SK-N-SH (cell line): ENCODE data around the gene RNF217.

Experiments
- EP300 ChIP-seq, 2 experiments: IDR thresholded peaks; 2 replicates each; pipeline versions ENCODE4 v1.4.0 to v1.6.1; 2012; ENCODE audit warnings: borderline replicate concordance in 1 of 2, low read depth in 1 of 2, low read length in 1 of 2
- MXI1 ChIP-seq: IDR thresholded peaks from 2 replicates; pipeline ENCODE4 v1.6.1; 2012; ENCODE audit warnings: mild to moderate bottlenecking, low read depth, low read length, improper control_type of control experiment
- POLR2AphosphoS5 ChIP-seq: IDR thresholded peaks from 2 replicates; pipeline ENCODE4 v1.6.1; 2012; ENCODE audit warnings: low read depth, low read length
- RFX5 ChIP-seq: IDR thresholded peaks from 2 replicates; pipeline ENCODE4 v1.6.1; 2012; ENCODE audit warnings: mild to moderate bottlenecking, improper control_type of control experiment, low read length
- TF ChIP-seq, protein P1 (sequence below): fragments of 200-600 bp; sonication (generic); IDR thresholded peaks from 2 replicates; pipeline ENCODE4 v1.6.1; 2017; ENCODE audit warnings: antibody characterized with exemption, mild to moderate bottlenecking, moderate library complexity

DNA sequence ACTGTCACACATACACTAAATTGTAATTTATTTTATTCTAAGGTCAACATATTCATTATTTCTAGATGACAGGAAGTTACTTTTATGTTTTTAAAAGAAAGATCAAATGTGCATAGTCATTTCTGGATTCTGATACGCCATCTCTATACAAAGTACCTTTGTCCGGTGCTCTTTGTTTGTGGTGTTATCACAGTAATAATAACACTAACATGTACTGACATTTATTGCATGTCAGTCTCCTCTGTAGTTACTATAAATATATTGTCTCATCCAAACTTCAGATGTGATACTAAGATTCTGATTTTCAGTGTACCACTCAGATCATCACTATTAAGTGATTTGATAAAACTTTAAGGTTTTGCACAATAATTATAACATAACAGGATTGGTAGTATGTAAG is 101.1 kb downstream of the RNF217 start:
- TF ChIP-seq, protein P1, sequence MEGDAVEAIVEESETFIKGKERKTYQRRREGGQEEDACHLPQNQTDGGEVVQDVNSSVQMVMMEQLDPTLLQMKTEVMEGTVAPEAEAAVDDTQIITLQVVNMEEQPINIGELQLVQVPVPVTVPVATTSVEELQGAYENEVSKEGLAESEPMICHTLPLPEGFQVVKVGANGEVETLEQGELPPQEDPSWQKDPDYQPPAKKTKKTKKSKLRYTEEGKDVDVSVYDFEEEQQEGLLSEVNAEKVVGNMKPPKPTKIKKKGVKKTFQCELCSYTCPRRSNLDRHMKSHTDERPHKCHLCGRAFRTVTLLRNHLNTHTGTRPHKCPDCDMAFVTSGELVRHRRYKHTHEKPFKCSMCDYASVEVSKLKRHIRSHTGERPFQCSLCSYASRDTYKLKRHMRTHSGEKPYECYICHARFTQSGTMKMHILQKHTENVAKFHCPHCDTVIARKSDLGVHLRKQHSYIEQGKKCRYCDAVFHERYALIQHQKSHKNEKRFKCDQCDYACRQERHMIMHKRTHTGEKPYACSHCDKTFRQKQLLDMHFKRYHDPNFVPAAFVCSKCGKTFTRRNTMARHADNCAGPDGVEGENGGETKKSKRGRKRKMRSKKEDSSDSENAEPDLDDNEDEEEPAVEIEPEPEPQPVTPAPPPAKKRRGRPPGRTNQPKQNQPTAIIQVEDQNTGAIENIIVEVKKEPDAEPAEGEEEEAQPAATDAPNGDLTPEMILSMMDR: no peak
- TF ChIP-seq EP300 (IDR thresholded peaks at IDR 0.05; ENCODE audit: borderline replicate concordance in 1 of 2, low read depth in 1 of 2, low read length in 1 of 2) (no peak), MXI1 (no peak), RFX5 (no peak), POLR2AphosphoS5 (no peak)
